ENCODE measurements around the gene ECEL1. TPM values are rescaled to one million over a fixed set of nuclear protein-coding genes. Genes with fewer than 3 reads are reported as not detected.
A peak's percentile ranks its signal among the peaks of the same experiment; 100 is the strongest.

ECEL1 gene
- total RNA-seq, 1 experiment from 2014 or later = 23.3 TPM

- DNase-seq (ENCODE audit: low spot score) (no peak), ATAC-seq (no peak)
- Mint-ChIP-seq H3K27me3 (ENCODE audit: low read depth) (peaks cover 4% of the 10 kb centered on the region; the same call in 1 of the 2 replicates), H3K4me3 (no peak overlapping the region), H3K36me3 (no peaks in the 10 kb centered on the region), H3K9me3 (peaks cover 10% of the 10 kb centered on the region), H3K4me1 (no peaks in the 10 kb centered on the region), H3K27ac (no peak overlapping the region)
- ChIA-PET POLR2A (no interaction called here), CTCF (interaction anchor here (0.7 to 6.2 kb wide), 7 partner anchors 12 to 96 kb away, joined by 3 to 53 read pairs (median 4); partner anchors contain the start of gene PRSS56)
- TF ChIP-seq E2F5 (CRISPR knock-in tag; IDR thresholded peaks at IDR 0.05) (no peak), GABPB1 (CRISPR knock-in tag; IDR thresholded peaks at IDR 0.05) (peak; percentile 77), ATF2 (CRISPR knock-in tag; IDR thresholded peaks at IDR 0.05; ENCODE audit: borderline replicate concordance, low read depth) (no peak), FOXP4 (CRISPR knock-in tag; IDR thresholded peaks at IDR 0.05) (no peak)
Measured at GRCh38 chr2:232463701-232464543, 23.7 kb downstream of the ECEL1 start.

- ATAC-seq (no peak), DNase-seq (ENCODE audit: low spot score) (no peak)
- Mint-ChIP-seq H3K36me3 (no peaks in the 10 kb centered on the region), H3K4me3 (no peak overlapping the region), H3K27ac (no peak overlapping the region), H3K27me3 (ENCODE audit: low read depth) (peaks cover 4% of the 10 kb centered on the region; the same call in 1 of the 2 replicates), H3K9me3 (no peaks in the 10 kb centered on the region), H3K4me1 (no peaks in the 10 kb centered on the region)
- no peak for TF ChIP-seq USF1 (CRISPR knock-in tag; IDR thresholded peaks at IDR 0.05)
- TF ChIP-seq FOXJ3 (CRISPR knock-in tag; IDR thresholded peaks at IDR 0.05; ENCODE audit: borderline replicate concordance) = no peak
- TF ChIP-seq ZNF219 (CRISPR knock-in tag; IDR thresholded peaks at IDR 0.05; ENCODE audit: borderline replicate concordance) = no peak
- no peak for TF ChIP-seq ZNF425 (CRISPR knock-in tag; conservative IDR thresholded peaks at IDR 0.05)
- no peak for TF ChIP-seq E2F5 (CRISPR knock-in tag; IDR thresholded peaks at IDR 0.05)
- ChIA-PET POLR2A (no interaction called here), CTCF (interaction anchor here (6.2 kb wide), 1 partner anchor 62 kb away, joined by 53 read pairs; the partner anchor contains the start of gene PRSS56)
Measured at GRCh38 chr2:232460171-232460570, 27.5 kb downstream of the ECEL1 start.

- no peak overlapping the region for H3K27ac Mint-ChIP-seq
- no peak for TF ChIP-seq USF2 (CRISPR knock-in tag; IDR thresholded peaks at IDR 0.05)
- TF ChIP-seq GRHL2 (CRISPR knock-in tag; IDR thresholded peaks at IDR 0.05; ENCODE audit: insufficient replicate concordance, severe bottlenecking) = no peak
- no peak for TF ChIP-seq ZNF281 (CRISPR knock-in tag; IDR thresholded peaks at IDR 0.05)
- no peak for TF ChIP-seq ELF4 (CRISPR knock-in tag; IDR thresholded peaks at IDR 0.05; ENCODE audit: low read depth)
- TF ChIP-seq E2F4 (CRISPR knock-in tag; IDR thresholded peaks at IDR 0.05; ENCODE audit: borderline replicate concordance, low read depth) = no peak
- TF ChIP-seq ZNF219 (CRISPR knock-in tag; IDR thresholded peaks at IDR 0.05; ENCODE audit: borderline replicate concordance) = no peak
Measured at GRCh38 chr2:232459419-232460035, 28.1 kb downstream of the ECEL1 start.

More at GRCh38 chr2:232459419-232460035, 28.1 kb downstream of the ECEL1 start:
- no peak for DNase-seq (ENCODE audit: low spot score)
- ATAC-seq = no peak
- H3K9me3 Mint-ChIP-seq = no peaks in the 10 kb centered on the region
- H3K36me3 Mint-ChIP-seq = no peaks in the 10 kb centered on the region
- peaks cover 4% of the 10 kb centered on the region; the same call in 1 of the 2 replicates for H3K27me3 Mint-ChIP-seq (ENCODE audit: low read depth)
- no peaks in the 10 kb centered on the region for H3K4me1 Mint-ChIP-seq
- POLR2A ChIA-PET = no interaction called here
- H3K4me3 Mint-ChIP-seq = no peak overlapping the region
- CTCF ChIA-PET = interaction anchor here (6.2 kb wide), 1 partner anchor 63 kb away, joined by 53 read pairs; the partner anchor contains the start of gene PRSS56
